Ishikawa (cell line): ENCODE data around the gene NUB1.

Experiments used
- CEBPB ChIP-seq: IDR thresholded peaks from 2 replicates; pipeline ENCODE4 v1.6.1; 2012
- CREB1 ChIP-seq: IDR thresholded peaks from 2 replicates; pipeline ENCODE4 v1.6.1; 2012; ENCODE audit warnings: low read depth
- EGR1 ChIP-seq: IDR thresholded peaks from 2 replicates; pipeline ENCODE4 v1.6.1; 2012
- EP300 ChIP-seq: IDR thresholded peaks from 2 replicates; pipeline ENCODE4 v1.6.1; 2012; ENCODE audit warnings: borderline replicate concordance
- FOXM1 ChIP-seq: IDR thresholded peaks from 2 replicates; pipeline ENCODE4 v1.6.1; 2012; ENCODE audit warnings: low read depth, borderline replicate concordance
- NFIC ChIP-seq: IDR thresholded peaks from 2 replicates; pipeline ENCODE4 v1.6.1; 2012
- RAD21 ChIP-seq: IDR thresholded peaks from 2 replicates; pipeline ENCODE4 v1.6.1; 2012; ENCODE audit warnings: low read depth
- TAF1 ChIP-seq: IDR thresholded peaks from 2 replicates; pipeline ENCODE4 v1.6.1; 2012; ENCODE audit warnings: low read depth, mild to moderate bottlenecking
- TCF12 ChIP-seq: IDR thresholded peaks from 2 replicates; pipeline ENCODE4 v1.6.1; 2012; ENCODE audit warnings: low read depth
- TEAD4 ChIP-seq: IDR thresholded peaks from 2 replicates; pipeline ENCODE4 v1.6.1; 2012
- YY1 ChIP-seq: IDR thresholded peaks from 2 replicates; pipeline ENCODE4 v1.6.1; 2012; ENCODE audit warnings: low read depth
- ZBTB7A ChIP-seq: IDR thresholded peaks from 2 replicates; pipeline ENCODE4 v1.6.1; 2012; ENCODE audit warnings: low read depth
- TF ChIP-seq, protein P1 (sequence below): IDR thresholded peaks from 2 replicates; pipeline ENCODE4 v1.6.1; 2012
- TF ChIP-seq, protein P2 (sequence below): IDR thresholded peaks from 2 replicates; pipeline ENCODE4 v1.6.1; 2012
- TF ChIP-seq, protein P3 (sequence below): IDR thresholded peaks from 2 replicates; pipeline ENCODE4 v1.6.1; 2012; ENCODE audit warnings: low read depth, mild to moderate bottlenecking

The NUB1 gene

DNA sequence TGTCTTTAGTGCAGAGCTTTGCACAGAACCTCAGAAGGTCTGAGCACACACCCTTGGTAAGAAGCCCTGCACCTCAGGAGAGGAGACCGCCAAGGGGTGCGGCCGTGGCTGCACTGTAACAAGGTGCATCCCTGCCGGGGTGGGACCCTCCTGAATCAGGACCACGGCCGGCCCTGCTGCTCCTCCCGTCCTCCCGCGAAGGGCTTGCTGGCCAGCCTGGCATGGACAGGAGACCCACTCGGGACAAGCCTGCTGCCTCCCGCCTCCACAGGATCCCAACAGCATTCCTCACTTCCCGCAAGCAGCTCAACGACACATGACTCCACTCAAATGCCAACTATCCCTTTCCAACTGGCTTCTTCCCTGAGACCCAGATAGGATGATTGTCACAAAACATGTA lies 55.4 kb downstream of the NUB1 start:
- TF ChIP-seq RAD21 (no peak), EGR1 (no peak), TEAD4 (no peak), NFIC (no peak), ZBTB7A (no peak), EP300 (no peak), TAF1 (no peak), YY1 (no peak), TCF12 (no peak), CREB1 (no peak)
- TF ChIP-seq, protein P1, sequence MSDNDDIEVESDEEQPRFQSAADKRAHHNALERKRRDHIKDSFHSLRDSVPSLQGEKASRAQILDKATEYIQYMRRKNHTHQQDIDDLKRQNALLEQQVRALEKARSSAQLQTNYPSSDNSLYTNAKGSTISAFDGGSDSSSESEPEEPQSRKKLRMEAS = no peak
- TF ChIP-seq, protein P2, sequence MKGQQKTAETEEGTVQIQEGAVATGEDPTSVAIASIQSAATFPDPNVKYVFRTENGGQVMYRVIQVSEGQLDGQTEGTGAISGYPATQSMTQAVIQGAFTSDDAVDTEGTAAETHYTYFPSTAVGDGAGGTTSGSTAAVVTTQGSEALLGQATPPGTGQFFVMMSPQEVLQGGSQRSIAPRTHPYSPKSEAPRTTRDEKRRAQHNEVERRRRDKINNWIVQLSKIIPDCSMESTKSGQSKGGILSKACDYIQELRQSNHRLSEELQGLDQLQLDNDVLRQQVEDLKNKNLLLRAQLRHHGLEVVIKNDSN = no peak
- TF ChIP-seq, protein P3, sequence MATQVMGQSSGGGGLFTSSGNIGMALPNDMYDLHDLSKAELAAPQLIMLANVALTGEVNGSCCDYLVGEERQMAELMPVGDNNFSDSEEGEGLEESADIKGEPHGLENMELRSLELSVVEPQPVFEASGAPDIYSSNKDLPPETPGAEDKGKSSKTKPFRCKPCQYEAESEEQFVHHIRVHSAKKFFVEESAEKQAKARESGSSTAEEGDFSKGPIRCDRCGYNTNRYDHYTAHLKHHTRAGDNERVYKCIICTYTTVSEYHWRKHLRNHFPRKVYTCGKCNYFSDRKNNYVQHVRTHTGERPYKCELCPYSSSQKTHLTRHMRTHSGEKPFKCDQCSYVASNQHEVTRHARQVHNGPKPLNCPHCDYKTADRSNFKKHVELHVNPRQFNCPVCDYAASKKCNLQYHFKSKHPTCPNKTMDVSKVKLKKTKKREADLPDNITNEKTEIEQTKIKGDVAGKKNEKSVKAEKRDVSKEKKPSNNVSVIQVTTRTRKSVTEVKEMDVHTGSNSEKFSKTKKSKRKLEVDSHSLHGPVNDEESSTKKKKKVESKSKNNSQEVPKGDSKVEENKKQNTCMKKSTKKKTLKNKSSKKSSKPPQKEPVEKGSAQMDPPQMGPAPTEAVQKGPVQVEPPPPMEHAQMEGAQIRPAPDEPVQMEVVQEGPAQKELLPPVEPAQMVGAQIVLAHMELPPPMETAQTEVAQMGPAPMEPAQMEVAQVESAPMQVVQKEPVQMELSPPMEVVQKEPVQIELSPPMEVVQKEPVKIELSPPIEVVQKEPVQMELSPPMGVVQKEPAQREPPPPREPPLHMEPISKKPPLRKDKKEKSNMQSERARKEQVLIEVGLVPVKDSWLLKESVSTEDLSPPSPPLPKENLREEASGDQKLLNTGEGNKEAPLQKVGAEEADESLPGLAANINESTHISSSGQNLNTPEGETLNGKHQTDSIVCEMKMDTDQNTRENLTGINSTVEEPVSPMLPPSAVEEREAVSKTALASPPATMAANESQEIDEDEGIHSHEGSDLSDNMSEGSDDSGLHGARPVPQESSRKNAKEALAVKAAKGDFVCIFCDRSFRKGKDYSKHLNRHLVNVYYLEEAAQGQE = no peak

DNA sequence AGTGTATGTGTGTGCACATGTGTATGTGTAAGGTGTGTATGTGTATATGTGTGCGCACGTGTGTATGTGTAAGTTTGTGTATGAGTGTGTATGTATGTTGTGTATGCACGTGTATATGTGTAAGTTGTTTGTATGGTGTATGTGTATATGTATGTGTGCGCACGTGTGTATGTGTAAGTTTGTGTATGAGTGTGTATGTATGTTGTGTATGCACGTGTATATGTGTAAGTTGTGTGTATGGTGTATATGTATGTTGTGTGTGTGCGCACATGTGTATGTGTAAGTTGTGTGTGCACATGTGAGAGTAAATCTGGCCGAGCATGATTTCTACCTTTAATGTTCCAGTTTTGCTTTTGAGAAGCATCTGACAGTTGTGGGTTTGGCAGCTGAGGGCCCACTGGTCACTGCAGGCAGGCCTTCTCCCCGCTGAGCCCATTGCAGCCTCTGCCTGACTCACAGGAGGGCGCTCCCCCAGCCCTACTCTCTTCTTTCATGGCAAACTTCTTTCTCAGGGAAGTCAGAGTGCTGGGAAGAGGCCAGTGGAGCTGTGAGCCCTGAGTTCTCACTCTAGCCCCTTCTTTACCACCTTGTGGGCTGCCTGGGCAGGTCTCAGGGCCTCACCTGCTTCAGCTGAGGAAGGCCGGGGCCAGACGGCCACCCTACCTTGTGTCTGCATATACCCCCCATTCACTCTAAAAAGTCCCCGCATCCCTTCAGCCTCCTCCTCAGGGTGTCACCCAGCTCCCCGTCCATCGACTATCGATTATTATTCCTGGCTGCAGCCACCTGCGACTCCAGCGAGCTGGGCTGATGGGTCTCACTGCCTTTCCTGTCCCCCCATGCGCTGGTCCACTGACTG lies 57.1 kb downstream of the NUB1 start:
- TF ChIP-seq CREB1 = no peak
- no peak for TF ChIP-seq CEBPB
- TF ChIP-seq TCF12 = no peak
- TF ChIP-seq EGR1 = no peak
- no peak for TF ChIP-seq ZBTB7A
- TF ChIP-seq EP300 = no peak
- no peak for TF ChIP-seq FOXM1
- TF ChIP-seq, protein P2 = no peak
- TF ChIP-seq, protein P3 = no peak
- TF ChIP-seq TEAD4 = no peak
- TF ChIP-seq, protein P1 = no peak
- TF ChIP-seq RAD21 = no peak
- TF ChIP-seq TAF1 = no peak
- no peak for TF ChIP-seq NFIC
- TF ChIP-seq YY1 = no peak

DNA sequence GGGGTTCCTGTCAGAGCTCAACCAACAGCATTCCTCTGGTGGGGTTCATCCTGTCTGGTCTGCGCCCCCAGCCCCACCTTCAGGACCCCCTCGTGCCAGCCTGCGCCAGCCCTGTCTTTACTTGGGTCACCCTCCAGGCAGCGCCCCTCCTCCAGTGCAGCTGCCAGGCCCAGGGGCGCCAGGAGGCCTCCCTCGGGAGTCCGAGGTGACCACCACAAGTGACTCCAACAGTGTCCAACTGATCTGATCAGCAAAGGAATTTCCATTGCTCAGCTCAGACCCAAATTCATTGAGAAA lies 57.6 kb downstream of the NUB1 start:
- no peak for TF ChIP-seq CREB1
- no peak for TF ChIP-seq TAF1
- no peak for TF ChIP-seq FOXM1
- TF ChIP-seq ZBTB7A = no peak
- no peak for TF ChIP-seq RAD21
- TF ChIP-seq EP300 = no peak
- TF ChIP-seq CEBPB = no peak
- TF ChIP-seq NFIC = no peak

DNA sequence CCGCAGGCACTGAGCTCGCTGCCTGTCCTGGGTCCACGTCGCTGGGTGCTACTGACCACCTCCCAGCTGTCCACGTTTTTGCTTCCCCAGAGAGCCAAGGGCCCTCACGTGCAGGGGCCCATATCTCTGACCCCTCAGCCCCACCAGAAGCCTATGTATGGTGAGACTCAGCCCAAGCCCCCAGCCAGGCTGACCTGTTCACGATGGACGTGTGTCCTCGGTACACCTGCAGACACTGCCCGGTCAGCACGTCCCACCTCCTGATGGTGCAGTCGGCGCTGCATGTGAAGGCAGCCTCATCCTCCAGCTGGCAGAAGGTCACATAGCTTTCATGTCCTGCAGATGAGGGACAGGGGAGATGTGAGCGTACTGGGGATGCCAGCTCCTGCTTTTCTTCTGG lies 58.3 kb downstream of the NUB1 start:
- TF ChIP-seq, protein P2 = no peak
- TF ChIP-seq, protein P1 = no peak
- TF ChIP-seq, protein P3 = no peak
- no peak for TF ChIP-seq YY1
- TF ChIP-seq FOXM1 = no peak
- TF ChIP-seq RAD21 = no peak
- no peak for TF ChIP-seq CREB1
- TF ChIP-seq EGR1 = no peak
- TF ChIP-seq CEBPB = no peak
- no peak for TF ChIP-seq EP300
- no peak for TF ChIP-seq TEAD4
- no peak for TF ChIP-seq NFIC
- no peak for TF ChIP-seq ZBTB7A
